Measurements from ENCODE around the gene SESN3.
"Not testable (repeated sequence)": the region's sequence is repeated elsewhere in the genome, so short reads cannot be mapped to it uniquely, and the experiment has no call there.

The SESN3 gene

GRCh38 chr11:95231127-95231880 lies at the start of gene SESN3:
Gene SESN3, minus strand, starts transcription at chr11:95231202. Its CDS starts 342 bp downstream, at chr11:95230860.
- DNase-seq: peak; percentile 97

DNA sequence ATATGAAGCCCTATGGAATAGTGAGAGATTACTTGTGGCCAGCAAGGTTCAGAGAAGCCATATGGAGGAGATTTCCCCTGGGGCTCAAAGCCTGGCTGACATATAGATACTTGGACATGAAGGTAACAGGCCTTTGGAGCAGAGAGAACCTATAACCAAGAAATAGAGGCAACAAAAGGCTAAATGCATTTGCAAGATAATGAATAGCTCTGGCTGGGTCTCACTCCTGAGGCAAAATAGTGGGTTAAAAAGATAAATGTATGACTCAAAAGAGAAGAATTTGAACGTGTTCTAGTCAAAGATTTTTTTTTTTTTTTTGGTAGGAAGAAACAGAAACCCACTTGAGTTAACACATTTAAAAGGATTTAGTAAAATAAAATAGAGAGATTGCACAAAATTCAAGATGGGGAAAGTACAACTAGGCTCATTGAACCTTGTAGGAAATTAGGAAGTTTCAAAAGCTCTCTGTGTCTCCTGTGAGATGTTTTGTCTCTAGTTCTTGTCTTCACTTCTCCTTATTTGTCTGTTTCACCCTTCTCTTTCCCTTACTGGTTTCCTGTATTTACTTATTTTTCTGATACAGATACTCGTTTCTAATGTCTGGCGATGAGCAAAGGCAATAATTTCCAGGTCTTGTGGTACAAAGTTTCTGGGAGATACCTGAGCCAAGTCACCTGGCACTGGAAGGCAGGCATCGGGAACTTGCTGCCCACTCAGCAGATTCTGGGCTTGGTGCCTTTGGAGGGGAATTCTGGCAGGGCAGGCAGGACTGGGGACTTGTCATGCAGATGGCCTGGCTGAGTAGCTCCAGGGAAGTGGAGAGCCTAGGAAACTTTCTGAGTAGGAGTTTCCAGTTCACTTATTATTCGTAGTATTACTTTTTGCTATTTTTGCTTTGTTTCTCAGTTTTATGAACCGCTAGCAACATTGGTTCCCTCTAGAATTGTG lies 49.2 kb upstream of the SESN3 start:
- no peak for DNase-seq

- DNase-seq: no peak
Observed at GRCh38 chr11:95277868-95278267, 46.9 kb upstream of the SESN3 start.

DNA sequence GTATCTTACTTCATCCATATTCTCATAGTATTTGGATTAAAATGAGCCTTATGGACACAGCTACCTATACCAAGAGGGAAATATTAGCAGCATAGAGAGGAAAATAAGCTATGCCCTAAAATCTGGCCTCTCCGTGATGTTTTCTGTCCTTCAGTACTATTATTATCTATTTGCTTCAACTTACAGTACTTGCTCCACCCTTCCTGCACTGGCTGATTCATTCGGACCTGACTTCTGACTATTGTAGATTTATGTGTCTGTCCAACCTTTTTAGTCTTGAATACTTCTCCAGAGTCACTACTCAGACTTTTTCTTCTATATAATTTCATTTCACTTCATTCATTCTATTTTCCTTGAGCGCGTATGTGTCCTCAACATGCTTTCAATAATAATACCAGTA lies 45.1 kb upstream of the SESN3 start:
- DNase-seq: no peak

- DNase-seq: not testable (repeated sequence)
Observed at GRCh38 chr11:95273618-95274017, 42.6 kb upstream of the SESN3 start.

GRCh38 chr11:95269036-95269819 lies 38.2 kb upstream of the SESN3 start:
- no peak for DNase-seq

- no peak for DNase-seq
Observed at GRCh38 chr11:95268391-95268790, 37.4 kb upstream of the SESN3 start.

GRCh38 chr11:95267601-95268213 lies 36.7 kb upstream of the SESN3 start:
- no peak for DNase-seq

DNA sequence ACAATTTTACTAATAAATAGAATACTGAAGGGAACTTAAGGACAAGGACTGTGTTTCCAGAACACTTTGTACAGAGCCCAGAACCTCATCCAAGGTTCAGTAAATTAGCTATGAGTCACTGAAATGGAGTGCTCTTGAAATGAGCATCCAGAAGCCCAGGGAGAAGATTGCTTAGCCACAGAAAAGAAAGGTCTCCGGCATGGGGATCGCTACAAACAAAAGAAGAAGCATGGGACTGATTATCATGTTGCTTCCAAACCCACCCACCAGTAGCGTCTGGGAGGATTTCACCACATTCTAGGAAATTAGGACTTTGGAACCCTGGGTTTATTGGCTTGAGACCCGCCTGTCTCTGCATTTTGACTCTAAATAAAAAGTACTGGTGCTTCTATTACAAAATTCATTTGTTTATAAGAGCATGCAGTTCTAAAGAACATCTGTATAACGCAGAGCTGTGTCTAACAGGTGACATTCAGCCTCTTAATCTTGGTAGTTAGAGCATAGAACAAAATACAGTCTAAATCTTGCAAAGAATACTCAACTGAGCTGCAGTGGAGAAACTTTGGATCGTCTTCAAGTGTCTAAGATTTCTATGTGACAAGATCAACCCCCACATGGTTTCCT lies 35.9 kb upstream of the SESN3 start:
- no peak for DNase-seq

DNA sequence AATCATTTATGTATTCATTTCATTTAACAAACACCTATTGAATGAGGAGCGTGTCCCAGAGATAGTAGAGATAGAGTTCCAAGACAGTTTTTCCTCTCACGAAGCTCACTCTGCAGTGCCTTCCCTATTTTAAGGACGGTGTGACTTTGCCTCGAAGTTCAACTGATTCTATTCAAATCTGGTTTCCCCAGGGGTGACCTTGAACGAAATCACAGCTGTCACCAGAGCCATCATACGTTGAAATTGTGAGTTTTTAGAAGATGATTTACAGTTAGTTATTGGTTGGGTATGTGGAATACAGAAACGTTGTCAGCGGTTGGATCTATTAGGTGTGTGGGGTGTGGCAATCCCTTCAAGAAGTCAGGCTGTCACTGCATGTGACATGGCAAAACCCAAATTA lies 33.9 kb upstream of the SESN3 start:
- no peak for DNase-seq

GRCh38 chr11:95262994-95263765 lies 32.2 kb upstream of the SESN3 start:
- no peak for DNase-seq

DNA sequence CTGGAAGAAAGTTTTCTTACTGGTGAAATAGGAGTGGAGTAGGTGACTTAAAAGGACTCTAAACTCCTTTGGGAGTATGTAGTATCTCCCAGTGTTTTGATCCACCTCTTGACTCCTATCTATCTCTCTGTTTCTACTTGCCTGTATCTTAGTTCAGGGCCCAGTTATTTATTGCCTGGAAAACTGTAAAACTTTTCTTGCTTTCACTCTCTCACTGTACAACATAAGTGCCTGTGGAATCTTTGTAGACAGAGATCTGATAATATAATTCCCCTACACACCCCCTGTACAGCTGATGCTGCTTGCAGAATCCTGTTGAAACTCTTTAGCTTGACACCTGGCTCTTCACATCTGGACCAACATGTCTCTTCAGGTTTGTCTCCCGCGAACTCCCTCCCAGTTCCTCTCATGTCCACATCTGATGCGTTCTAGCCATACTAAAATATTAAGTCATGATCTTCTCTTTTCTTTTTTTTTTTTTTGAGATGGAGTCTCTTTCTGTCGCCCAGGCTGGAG lies 26.5 kb upstream of the SESN3 start:
- DNase-seq: no peak

DNA sequence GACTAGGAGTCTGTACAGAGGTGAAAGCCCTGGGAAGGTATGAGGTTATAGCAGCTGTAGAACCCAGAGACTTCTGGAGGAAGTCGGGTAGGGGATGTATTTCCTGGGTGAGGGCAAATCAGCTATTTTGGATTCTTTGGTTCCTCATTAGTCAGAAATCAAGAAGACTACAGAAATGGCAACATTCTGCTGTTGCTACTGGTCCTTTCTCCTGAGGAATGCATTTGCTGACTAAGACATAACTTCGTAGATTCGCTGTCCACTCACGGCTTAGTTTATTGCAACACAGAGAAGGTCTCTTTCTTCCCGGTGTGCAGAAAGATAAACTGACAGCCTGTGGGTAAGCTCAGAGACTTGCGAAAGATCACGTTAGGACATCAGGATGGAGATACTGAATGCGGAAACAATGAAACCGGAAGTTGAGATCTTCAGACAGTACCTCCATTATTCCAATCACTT lies 25.3 kb upstream of the SESN3 start:
- DNase-seq: no peak

DNA sequence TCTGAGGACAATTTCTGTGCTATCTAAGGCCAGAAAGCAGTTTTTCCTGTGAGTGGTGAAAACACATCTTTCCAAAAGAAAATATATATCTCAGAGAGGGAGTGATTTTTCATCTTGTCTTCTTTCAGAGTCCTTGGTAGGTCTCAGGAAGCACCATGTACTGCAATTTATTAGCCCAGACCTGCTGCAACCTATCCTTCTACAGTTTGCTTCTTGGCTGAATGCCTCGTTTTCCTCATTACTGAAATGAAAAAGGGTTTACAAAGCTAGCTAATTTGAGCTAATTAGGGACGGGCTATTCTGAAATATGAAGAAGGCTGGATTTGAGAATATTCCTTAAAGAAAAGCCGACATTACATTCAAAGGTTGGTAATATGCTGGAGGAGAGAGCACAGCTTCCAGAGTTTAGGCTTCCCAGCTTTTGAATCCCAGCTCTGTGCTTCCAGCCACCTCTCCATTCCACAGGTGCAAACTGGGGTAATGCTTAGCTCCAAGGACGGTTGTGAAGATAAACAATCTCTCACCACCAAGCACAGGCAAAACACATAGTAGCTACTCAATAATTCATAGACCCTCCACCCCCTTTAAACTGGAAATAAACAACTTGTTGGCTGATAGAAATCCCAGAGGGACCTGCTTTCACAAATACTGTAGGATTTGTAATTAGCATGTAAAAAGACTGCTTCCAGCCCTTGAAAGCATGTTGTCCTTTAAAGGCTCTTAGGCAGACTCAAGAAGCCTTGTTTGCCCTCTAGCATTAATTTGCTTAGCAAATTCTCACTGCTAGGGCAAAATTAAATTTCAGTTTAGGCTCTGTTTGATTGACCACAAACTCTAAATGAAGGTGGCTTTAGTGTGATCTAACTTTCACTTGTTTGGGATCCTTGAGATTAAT lies 24.5 kb upstream of the SESN3 start:
- no peak for DNase-seq

DNA sequence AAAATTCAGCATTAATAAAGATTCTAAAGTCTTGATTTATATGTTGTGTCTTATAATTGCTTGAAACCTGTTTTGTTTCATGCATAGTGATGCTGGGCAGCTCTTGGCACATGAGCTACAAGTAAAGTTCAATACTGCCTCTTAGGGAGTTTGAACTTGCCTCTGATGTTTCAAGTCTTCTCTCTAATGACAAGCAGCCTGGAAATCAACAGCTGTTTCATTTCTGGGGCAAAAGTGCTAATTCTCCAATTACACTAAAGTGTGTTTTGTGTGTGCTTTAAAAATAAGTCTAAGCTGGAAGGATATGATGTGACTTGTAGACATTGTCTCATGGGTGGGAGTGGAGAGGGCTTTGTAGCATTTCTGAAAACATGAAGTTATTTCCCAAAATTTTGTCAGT lies 23.7 kb upstream of the SESN3 start:
- no peak for DNase-seq

- DNase-seq: peak; percentile 81
Observed at GRCh38 chr11:95254131-95254704, 23.2 kb upstream of the SESN3 start.

DNA sequence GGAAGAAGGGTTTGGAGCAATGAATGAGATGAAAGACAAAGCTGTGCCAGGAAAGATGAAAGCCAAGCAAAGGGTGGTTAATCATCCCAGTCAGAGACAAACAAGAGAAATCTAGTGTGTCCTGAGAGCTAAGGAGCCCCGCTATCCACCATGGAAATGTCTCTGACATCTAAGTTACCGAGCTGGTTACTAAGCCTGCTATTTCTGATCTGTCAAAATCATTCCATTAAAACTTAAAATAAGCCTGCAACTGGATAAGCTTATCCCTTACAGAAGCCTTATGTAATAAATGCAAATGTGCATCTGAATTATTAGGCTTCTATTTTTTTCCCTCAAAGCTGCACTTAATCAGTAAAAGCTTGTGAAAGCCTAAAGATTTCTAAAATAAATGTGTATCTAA lies 22.1 kb upstream of the SESN3 start:
- no peak for DNase-seq

DNA sequence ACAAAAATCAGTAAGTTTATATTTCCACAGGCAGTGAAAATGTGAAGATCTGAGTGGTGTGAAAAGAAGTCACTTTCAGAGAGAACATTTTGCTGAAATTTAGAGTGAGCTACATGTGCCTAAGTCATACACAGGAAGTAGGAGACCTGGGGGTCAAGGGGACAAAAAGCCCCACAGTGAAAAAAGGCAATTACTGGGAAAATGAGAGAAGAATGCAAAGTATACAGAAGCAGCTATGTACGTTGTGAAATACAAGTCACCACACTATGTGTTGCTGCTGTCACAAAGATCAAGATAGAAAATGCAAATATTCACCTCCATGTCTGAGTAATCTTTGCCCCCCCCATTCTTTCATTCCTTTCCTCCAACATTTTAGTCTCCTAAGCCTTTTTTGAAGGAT lies 21.6 kb upstream of the SESN3 start:
- no peak for DNase-seq

- not testable (repeated sequence) for DNase-seq
Observed at GRCh38 chr11:95251896-95252295, 20.9 kb upstream of the SESN3 start.
